ENCODE data around the gene BRIP1.
"Not testable (repeated sequence)": the region's sequence is repeated elsewhere in the genome, so short reads cannot be mapped to it uniquely, and the experiment has no call there.

BRIP1 gene

DNA sequence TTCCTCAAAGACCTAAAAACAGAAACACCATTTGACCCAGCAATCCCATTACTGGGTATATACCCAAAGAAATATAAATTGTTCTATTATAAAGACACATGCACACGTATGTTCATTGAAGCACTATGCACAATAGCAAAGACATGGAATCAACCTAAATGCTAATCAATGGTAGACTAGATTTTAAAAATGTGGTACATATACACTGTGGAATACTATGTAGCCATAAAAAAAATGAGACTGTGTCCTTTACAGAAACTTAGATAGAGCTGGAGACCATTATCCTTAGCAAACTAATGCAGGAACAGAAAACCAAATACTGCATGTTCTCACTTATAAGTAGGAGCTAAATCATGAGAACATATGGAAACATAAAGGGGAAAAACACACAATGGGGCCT is 36.5 kb downstream of the BRIP1 start:
- DNase-seq, result not testable (repeated sequence)

DNA sequence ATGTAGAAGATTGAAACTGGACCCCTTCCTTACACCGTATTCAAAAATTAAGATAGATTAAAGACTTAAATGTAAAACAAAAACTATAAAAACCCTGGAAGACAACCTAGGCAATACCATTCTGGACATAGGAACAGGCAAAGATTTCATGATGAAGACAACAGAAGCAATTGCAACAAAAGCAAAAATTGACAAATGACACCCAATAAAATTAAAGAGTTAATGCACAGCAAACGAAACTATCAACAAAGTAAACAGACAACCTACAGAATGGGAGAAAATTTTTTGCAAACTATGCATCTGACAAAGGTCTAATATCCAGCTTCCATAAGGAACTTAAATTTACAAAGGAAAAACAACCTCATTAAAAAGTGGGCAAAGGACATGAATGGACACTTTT is 37.1 kb downstream of the BRIP1 start:
- not testable (repeated sequence) for DNase-seq

GRCh38 chr17:61825448-61826137 is 37.7 kb downstream of the BRIP1 start:
- no peak for DNase-seq

DNA sequence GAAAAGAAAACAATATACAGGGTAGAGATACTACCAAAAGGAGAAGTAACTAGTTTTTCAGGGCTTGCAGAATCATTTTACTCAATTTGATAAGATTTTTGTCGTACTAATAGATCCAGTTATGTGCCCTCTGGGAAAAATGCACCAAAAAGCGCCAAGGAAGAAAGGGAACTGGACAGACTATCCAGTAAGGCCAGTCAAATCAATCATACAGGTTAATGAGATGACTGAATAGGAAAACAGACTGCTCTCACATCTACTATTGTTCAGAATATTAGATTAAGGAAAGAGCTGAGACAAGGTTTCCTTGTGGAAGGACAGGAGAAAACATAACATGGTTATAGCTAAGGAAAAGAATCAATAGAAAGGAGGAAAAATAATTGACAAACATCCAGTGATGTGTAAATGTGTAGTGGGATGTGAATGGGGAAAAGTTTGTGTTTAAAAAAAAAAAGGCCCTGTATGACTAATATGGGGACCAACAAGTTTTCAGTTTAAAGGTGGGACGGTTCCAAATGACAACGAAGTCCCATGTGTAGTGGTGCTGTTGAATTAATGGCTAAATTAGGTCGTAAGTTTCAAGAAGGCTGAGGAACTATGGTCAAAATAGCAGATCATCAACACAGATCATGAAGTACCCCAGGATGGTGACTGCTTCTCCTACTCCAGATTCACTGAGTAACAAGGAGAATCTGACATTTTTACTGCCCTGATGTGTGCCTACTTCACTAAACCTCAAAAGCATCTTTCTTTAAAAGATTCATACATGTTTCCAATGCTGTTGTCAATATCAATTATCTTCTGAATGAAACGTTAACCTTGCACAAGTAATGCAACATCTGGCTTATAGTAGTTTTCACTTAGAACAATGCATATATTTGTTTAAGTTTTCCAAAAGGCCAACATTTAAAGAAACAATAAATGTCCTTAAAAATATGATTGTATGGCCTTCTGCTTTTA is 40.7 kb downstream of the BRIP1 start:
- no peak for DNase-seq

- DNase-seq, result no peak
Measured at GRCh38 chr17:61821655-61822054, 41.7 kb downstream of the BRIP1 start.

DNA sequence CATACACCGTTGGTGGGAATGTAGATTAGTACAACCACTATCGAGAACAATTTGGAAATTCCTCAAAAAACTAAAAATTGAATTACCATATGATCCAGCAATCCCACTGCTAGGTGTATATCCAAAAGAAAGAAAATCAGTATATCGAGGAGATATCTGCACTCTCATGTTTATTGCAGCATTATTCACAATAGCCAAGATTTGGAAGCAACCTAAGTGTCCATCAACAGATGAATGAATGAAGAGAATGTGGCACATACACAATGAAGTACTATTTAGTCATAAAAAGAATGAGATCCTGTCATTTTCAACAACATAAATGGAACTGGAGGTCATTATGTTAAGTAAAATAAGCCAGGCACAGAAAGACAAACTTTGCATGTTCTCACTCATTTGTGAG is 44.1 kb downstream of the BRIP1 start:
- not testable (repeated sequence) for DNase-seq

- DNase-seq, result no peak
Measured at GRCh38 chr17:61818225-61818624, 45.1 kb downstream of the BRIP1 start.

DNA sequence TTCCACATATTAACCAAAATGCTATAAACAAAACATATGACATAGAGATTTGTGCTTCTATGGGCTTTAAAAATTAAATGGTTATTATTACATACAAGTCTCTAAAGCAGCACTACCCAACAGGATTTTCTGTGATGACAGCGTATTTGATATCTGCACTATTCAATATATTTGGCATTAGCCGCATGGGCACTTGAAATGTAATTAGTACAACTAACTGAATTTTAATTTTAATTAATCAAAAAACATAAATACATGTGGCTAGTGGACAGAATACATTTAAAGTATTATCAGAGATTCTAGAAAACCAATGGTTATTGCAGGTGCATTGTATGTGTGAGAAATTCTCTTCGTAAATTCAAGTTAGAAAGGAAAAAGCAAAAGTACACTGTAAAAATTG is 45.9 kb downstream of the BRIP1 start:
- no peak for DNase-seq

DNA sequence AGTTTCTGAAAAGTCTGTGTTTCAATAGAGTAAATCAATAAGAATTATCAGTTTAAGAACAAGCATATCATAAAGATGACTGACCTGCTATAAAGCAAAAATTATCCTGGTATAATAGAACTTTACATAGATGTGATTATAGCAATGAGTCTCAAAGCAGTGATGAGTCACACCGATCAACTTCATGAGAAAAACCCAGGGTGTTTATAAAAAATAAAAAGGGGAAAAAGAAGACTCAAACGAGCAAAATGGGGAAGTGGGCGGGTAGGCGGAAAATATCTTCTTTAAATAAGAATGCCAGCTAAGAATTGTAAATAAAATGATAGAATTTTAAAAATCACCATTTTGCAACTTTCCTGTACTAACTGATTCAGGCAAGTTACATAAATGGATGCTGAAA is 46.8 kb downstream of the BRIP1 start:
- no peak for DNase-seq

DNA sequence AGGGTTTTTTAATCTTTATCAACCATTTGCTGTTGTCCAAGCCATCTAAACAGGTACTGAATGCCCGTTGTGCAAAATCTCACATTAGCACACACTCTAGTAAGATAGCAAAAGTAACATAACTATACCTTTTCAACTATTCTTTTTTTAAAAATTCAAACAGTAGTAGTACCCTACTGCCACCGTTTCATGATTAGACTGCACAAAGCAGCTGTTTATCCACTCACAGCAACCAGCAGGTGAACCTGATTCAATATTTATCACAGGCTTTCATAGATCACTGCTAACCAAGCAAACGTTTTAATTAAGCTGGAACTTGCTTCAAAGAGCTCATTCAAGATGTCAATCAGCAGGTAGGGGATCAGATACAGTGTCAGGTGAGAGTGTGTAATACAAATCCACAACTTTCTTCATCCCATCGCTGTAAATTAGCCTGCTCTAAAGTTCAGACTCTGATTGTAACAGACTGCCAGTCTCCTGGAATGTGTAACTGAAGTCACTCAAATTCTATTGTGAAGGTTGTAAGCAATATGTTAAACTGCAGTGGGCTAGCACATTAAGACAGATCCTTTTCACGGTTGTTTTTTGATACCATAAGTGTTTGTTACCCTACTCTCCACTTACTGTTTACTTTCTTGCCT is 47.3 kb downstream of the BRIP1 start:
- DNase-seq, result no peak

GRCh38 chr17:61814485-61814884 is 48.8 kb downstream of the BRIP1 start:
- no peak for DNase-seq

DNA sequence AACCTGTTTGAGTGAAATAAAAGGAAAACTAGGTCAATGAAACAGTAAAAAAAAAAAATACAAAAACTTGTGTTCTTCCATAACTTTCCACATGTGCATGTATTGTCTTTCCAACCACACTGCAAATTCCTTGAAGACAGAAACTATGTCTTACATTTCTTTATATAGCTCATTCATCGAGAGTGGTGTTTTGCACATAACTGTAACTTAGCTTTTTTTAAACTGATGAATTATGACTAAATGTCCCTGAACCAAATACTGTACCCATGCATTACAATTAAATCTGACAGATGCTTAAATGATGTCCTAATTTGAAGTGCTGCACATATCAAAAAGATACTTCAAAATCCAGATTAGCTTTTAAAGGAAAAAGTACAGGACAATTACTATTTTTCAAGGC is 50.1 kb downstream of the BRIP1 start:
- DNase-seq, result no peak

DNA sequence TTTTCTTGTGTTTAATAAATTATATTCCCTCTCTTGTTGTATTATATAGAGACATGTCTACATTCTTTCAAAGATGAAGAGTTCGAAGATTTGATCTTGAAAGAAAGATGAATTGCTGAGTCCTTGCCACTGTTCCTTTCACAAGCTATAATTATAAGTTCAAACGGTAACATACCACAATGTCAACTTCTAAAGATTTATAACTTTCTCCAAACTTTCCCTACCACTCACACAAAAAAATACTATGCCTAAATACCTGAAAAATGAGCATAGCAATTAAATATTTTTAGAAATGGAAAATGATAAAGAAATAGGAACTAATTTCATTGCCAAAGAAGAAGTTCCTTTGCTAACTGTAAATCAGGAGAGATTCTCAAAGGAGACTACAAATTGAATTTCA is 50.6 kb downstream of the BRIP1 start:
- DNase-seq, result no peak

DNA sequence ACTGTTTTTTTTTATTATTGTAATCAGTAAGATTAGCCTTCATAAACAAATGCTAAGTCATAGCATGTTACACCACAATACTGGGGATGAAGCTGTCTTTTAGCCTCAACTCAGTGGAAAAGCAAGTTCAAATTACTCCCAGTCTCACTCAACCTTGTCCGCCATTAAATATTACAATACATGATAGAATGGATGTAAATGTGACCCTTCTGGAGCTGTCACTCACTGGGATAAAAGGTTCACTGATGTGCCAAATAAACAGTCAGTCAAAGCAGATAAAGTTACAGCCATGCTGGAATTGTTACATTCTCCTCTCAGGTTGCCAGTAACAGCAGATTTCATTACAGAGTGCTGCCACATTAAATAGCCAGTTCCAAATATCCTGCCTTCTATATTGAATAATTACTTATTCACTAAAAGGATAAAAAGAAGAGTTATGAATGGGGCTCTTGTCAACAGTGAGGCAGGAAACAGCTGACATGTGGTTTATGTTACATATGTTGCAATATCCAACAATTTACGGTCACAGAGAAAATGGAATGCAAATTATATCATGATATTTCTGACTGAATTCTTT is 53.4 kb downstream of the BRIP1 start:
- no peak for DNase-seq

DNA sequence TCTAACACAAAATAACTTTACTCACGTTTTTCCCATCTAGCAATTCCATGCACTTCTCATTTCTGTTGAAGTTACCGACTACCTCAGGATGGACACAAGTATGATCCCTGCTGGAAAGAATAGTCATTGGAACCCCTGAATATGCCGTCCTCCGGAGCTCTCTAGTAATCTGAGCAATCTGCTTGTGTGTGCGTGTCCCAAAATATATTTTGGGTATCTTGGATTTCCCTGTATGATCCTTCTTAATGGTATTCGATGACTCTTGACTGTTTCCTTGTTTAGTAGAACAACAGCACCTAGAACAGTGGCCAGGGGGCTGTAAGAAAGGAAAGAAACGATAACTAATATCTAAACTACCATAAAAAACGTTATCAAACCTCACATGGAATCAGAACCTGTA is 54.9 kb downstream of the BRIP1 start:
- no peak for DNase-seq

DNA sequence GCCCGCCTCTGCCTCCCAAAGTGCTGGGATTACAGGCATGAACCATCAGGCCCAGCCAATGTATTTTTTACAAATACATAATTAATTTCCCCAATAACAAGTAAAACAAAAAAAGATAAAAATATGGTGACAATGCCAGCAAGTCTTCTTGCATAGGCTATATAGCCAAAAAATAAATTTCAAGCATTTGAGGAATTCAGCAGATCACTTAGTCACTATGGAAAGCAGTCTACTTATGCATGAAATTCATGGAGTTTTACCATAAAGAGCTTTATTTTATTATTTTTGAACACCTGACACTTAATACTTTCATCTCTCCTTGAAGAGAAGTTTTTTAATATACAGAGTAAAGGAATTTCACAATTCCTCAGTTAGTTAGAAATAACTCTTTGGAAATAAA is 56.4 kb downstream of the BRIP1 start:
- no peak for DNase-seq

DNA sequence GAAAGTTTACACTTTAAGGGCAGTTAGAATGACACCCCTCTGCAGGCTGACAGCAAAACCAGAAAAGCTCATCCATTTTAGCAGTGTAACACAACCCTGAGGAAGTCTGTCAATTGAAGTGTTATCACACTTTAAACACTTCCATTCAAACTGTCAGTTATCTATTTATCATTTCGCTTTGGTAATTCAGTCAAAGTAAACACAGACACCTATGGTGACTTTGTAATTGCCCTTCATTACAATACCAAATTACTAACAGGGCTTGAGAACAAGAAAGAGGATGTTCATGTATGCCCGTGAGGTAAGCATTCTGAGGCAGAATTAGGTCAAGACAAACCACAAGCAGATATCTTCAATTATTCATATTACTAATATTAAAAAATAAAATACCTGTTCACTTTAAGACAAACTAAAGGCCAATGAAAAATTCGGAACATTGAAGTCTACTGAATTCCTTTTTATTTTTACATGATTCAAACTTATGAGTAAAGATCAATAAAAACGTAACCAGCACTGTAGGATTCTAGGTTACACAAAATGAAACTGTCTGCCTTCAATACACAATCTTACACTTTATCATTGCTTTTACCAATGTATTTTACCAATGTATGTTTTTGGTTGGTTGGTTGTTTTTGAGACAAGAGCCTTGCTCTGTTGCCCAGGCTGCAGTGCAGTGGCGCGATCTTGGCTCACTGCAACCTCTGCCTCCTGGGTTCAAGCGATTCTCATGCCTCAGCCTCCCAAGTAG is 57.1 kb downstream of the BRIP1 start:
- DNase-seq, result no peak

DNA sequence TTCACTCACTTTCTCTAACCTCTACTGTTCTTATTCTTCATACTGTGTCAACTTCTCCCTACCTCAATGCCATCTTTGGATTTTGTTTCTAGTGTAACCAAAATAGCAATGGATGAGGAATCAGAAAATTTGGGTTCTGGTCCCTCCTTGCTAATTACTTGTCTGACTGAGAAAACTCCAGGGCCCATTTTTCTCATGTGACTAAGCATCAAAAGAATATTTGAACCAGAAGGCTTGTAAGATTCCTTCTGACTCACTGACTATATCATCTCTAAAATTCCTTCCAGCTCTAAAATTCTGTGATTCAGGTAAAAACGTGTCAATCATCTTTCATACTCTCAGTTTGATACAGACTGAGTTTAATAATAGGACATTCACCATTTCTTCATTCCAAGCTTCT is 57.9 kb downstream of the BRIP1 start:
- DNase-seq, result no peak

DNA sequence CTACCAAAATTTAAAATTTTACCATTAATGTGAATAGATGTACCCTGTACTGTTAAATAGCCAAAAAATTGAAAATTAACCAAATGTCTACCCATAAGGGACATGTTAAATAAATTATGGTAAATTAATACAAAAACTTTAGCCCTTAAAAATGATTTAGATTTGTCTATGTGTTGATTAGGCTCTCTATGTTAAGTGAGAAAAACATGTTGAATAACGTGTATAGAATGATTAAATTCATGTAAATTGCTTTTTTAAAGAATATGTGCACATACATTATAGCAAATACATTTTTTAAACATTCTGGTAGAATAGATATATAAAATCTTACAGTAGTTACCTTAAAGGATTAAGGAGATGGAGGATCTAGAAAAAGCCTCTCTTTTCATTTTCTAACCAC is 59.5 kb downstream of the BRIP1 start:
- DNase-seq, result no peak

GRCh38 chr17:61803216-61803615 is 60.1 kb downstream of the BRIP1 start:
- DNase-seq, result no peak

GRCh38 chr17:61799812-61800484 is 63.4 kb downstream of the BRIP1 start:
- DNase-seq, result no peak

DNA sequence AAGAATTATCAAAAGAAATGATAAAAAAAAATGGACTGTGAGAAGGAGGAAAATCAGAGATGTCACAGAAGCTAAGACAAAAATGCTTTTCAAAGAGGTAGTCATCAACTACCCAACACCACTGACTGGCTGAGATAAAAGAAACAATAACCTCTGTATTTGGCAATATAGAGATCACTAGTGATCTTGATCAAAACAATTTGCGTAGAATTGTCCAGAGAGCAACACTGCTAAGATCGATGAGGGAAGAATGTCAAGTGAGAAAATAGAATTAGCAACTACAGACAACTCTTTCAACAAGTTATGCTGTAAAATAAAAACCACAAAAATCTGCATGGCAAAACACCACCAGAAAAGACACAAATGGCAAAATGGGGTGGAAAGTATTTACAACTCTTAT is 66.0 kb downstream of the BRIP1 start:
- DNase-seq, result no peak
